PFSK-1 (cell line): ENCODE data around the gene PHC2.

Experiments
- FOXP2 ChIP-seq: optimal IDR thresholded peaks from 2 replicates; pipeline ENCODE3; 2011; ENCODE audit warnings: borderline replicate concordance, control low read depth, inconsistent platforms; ENCODE audit not compliant: insufficient read depth; ENCODE audit errors: extremely low read length, extremely low read depth
- POLR2AphosphoS5 ChIP-seq: IDR thresholded peaks from 2 replicates; pipeline ENCODE4 v1.6.1; 2012; ENCODE audit warnings: low read depth, mild to moderate bottlenecking, control low read depth, low read length, moderate library complexity
- SIN3A ChIP-seq: IDR thresholded peaks from 2 replicates; pipeline ENCODE4 v1.6.1; 2012; ENCODE audit warnings: mild to moderate bottlenecking, low read length, moderate library complexity, borderline replicate concordance; ENCODE audit not compliant: insufficient read depth
- TAF1 ChIP-seq: IDR thresholded peaks from 2 replicates; pipeline ENCODE4 v1.6.1; 2012; ENCODE audit warnings: low read length, control low read depth, borderline replicate concordance; ENCODE audit not compliant: insufficient read depth

- TF ChIP-seq POLR2AphosphoS5 (no peak), SIN3A (no peak), TAF1 (no peak), FOXP2 (no peak)
Observed at GRCh38 chr1:33341190-33341589, 89.7 kb downstream of the PHC2 start.
